HG02981 (cell line): ENCODE data around the gene KAZN.
A peak's percentile ranks its signal among the peaks of the same experiment; 100 is the strongest.

Experiments used
- ATAC-seq: cut with Tn5 transposase; IDR thresholded peaks from one replicate; pipeline ENCODE4 v1.9.1; 2021; ENCODE audit warnings: mild to moderate bottlenecking, moderate library complexity; ENCODE audit not compliant: unreplicated experiment

Gene KAZN

GRCh38 chr1:14875524-14876509, 277.3 kb downstream of the KAZN start:
- ATAC-seq = no peak

- no peak for ATAC-seq
Observed at GRCh38 chr1:14876747-14877146, 278.3 kb downstream of the KAZN start.

GRCh38 chr1:14877224-14877623, 278.7 kb downstream of the KAZN start:
- no peak for ATAC-seq

GRCh38 chr1:14878124-14878523, 279.6 kb downstream of the KAZN start:
- ATAC-seq = no peak

- ATAC-seq = no peak
Observed at GRCh38 chr1:14878951-14879350, 280.5 kb downstream of the KAZN start.

GRCh38 chr1:14880456-14881316, 282.2 kb downstream of the KAZN start:
- ATAC-seq = no peak

- ATAC-seq = peak; percentile 78
Observed at GRCh38 chr1:14881775-14882672, 283.5 kb downstream of the KAZN start.

GRCh38 chr1:14884614-14885175, 286.2 kb downstream of the KAZN start:
- no peak for ATAC-seq

GRCh38 chr1:14887044-14887566, 288.6 kb downstream of the KAZN start:
- ATAC-seq = no peak

- ATAC-seq = no peak
Observed at GRCh38 chr1:14887764-14888350, 289.4 kb downstream of the KAZN start.

- no peak for ATAC-seq
Observed at GRCh38 chr1:14888374-14888773, 289.9 kb downstream of the KAZN start.

GRCh38 chr1:14889825-14890440, 291.4 kb downstream of the KAZN start:
- no peak for ATAC-seq

- ATAC-seq = no peak
Observed at GRCh38 chr1:14891991-14892390, 293.5 kb downstream of the KAZN start.

GRCh38 chr1:14894811-14895560, 296.5 kb downstream of the KAZN start:
- no peak for ATAC-seq

GRCh38 chr1:14895727-14896126, 297.2 kb downstream of the KAZN start:
- ATAC-seq = no peak

GRCh38 chr1:14896381-14897079, 298.0 kb downstream of the KAZN start:
- no peak for ATAC-seq

GRCh38 chr1:14897080-14897449, 298.6 kb downstream of the KAZN start:
- no peak for ATAC-seq

- no peak for ATAC-seq
Observed at GRCh38 chr1:14897547-14897946, 299.1 kb downstream of the KAZN start.
